GM19468 (cell line): ENCODE measurements around the gene CDH23.

Experiments used
- ATAC-seq: cut with Tn5 transposase; IDR thresholded peaks from one replicate; pipeline ENCODE4 v1.9.1; 2021; ENCODE audit warnings: mild to moderate bottlenecking, moderate library complexity, moderate number of reproducible peaks; ENCODE audit not compliant: unreplicated experiment; ENCODE audit errors: extremely low read depth

The CDH23 gene

DNA sequence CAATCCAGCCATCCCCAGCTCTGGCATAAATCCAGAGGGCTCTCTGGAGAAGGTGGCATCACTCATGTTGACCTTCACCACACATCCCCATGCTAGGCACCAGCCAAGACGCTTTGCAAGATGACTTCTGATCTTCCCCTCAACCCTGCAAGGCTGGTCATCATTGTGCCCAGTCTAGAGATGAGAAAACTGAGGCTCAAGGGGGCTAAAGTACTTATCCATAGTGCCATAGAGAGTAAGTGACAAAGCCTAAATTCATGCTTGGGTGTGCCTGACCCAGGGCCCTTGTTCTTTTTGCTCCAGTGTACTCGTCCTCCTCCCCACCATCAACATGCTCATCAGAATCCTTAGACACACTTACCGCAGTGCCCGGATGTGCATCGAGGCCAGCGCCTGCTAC, 324.6 kb downstream of the CDH23 start:
- no peak for ATAC-seq

DNA sequence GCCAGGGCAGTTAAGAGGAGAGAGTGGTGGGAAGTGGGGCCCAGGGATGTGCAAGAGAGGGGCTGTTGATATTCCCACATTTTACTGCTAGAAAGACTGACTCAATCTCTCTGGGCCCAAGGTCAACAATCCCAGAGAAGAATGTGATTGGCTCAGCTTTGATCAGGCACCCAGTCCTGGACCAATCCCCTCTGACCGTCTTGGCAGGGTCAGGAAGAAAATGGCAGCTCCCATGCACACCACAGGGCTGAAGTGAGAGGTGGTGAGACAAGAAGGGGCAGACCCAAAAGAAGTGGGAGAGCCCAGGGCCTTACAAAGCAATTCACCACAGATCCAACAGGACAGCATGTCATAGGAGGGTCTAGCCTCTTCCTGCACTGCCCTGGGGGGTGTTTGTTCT, 326.1 kb downstream of the CDH23 start:
- no peak for ATAC-seq

DNA sequence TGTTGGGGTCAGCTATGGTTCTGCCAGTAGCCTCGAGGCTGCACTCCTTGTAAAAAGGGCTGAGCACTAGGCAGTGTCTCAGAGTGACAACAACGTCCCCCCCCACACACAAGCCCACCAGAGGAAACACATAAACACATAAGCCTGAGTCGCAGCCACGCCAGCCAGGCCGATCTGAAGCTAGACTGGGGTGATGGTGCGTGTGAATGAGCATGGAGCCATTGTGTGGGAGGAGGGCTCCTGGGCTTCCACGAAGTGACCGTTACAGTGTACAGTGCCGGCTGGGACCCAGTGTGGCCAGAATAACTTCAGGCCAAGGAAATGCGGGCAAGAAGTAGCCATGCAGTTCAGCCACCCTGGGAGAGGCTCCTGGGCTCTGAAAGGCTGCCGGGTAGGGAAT, 326.6 kb downstream of the CDH23 start:
- ATAC-seq: no peak

DNA sequence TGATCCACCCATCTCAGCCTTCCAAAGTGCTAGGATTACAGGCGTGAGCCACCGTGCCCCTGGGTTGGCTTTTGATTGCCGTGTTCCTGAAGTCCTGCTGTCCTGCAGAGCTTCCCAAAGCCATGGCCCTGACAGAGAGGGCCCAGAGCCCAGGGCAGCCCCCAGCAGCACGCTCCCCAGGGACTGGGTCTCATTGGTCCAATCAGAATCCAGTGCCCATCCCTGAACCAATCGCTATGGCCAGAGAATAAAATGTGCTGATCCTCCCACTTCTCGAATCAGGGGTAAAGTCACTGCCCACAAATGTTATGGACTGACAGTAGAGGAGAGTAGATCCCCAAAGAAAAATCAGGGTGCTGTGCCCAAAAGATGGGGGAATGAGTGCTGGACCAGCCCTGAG, 327.8 kb downstream of the CDH23 start:
- no peak for ATAC-seq

DNA sequence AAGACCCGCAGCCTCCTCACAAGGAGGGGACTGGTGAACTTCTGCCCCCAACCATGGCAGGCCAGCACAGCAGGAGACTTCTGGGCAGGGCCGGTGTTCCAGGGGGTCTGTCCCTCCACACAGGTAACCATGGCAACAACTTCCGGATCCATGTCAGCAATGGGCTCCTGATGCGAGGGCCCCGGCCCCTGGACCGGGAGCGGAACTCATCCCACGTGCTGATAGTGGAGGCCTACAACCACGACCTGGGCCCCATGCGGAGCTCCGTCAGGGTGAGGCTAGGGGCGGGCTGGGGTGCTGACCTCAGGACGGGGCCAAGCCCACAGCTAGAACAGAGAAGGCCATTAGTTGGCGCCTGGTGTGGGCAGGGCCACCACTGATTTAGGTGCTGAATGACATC, 328.5 kb downstream of the CDH23 start:
- ATAC-seq: no peak

DNA sequence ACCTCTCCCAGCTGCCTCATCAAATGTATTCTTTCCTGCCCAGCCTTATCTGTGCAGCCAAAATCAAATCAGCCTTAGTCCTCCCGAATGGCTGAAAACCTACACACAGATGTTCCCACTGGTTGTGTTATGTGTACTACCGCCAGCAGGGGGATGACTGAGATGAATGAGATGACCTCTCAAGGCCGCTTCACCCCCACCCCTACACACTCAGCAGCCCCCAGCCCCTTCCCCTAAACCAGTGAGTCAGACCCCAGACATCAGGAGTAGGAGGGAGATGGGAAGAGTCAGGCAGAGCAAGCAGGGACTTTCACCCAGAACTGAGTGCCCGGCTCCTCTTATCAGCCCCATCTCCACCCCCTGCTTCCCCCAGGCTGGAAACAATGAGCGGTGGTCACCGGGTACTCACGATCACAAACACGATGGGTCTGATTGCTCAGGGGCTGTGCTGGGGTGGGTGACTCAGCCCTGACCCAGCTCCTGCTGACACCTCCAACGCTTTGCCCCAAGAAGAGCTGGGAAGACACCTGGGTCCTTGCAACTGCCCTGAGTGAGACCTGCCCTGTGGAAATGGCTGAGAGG, 329.4 kb downstream of the CDH23 start:
- ATAC-seq: no peak

DNA sequence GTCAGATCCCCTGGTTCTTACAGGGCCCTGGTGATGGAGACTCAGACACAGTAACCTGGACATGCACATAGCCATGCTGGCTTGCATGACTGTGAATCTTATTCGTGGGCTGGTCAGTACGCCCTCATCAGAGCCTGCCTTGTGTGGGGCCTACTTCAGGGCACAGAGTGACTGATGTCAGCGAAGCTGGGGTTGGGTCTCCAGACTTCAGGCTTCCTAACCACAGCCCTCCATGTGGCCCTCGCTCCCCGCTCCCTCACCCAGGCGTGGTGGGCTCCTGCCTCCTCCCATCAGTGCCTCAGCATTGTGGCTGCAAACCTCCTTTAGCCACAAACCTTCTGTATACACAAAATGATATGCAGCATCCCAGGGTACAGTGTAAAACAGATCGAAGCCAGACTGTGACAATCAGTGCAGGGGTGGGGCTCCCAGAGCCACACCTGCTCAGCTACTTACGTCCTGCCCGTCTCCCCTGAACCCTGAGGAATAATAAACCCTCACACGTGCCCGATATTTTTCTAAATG, 329.9 kb downstream of the CDH23 start:
- ATAC-seq: no peak

DNA sequence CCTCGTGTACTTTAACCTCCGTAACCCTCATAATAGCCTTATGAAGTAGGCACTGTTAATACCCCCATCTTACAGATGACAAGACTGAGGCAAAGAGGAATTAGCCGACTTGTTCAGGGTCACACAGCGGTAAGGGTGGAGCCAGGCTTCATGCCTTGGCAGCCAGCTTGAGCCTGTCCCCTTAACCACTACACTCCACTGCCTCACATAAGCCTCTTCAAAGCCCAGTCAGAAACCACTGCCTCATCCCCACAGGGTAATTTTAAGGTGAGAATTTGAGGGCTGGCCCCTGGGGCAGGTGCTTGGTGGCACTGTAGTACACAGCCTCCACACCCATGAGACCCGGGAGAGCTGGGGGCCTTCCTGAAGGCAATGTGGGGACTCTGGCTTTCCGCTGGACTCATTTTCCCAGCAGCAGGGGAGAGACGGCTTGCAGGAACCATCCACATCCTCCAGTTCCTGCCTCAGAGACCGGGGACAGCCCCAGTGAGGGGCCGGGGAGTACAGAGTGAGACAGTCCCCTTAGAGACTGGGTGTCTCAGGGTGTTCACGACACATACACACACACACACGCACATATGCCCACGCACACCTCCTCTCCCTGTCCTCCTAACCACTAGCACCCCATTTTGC, 330.5 kb downstream of the CDH23 start:
- no peak for ATAC-seq

DNA sequence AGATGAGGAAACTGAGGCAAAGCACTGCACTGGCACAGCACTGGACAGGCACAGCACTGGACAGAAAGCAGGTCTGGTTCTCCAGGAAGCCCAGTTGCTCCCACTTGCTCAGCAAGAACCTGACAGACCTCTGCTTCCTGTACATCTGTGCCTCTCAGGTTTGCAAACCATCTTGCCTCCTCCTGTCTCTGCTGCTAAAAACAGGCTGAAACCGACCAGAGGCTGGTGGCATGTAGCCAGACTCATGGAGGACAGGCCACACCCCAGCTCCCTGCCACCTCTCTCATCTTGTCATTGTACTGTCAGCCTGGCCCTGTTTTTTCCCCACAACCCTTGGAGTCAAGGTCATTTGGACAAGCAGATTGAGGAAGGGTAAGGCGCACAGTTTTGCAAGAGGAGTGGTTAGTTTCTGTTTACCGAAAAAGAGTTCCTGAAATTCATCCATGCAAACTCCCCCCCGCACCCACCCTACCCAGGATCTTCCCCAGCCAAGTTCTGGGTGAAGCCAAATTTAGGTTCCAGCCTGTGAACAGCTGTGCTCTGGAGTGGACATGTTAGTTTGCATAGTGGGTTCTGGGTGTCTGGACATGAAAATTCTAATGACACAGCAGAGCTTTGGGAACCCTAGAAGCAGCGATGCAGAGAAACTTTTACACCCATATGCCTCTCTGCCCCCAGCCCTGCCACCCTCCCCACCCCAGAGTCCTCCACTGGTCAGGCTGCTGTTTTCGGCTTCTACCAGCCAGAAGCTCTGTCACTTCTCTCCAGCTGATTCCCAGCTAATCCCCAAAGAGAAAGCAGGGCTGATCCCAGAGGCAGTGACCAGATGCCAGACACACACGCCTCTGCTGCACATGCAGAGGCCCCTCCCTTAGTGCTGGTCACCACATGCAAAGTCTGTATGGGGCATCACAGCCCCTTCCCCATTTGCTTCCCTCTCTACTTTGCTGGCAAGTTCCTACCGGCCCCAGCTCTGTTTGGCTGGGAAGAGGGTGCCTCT, 331.3 kb downstream of the CDH23 start:
- ATAC-seq: no peak

DNA sequence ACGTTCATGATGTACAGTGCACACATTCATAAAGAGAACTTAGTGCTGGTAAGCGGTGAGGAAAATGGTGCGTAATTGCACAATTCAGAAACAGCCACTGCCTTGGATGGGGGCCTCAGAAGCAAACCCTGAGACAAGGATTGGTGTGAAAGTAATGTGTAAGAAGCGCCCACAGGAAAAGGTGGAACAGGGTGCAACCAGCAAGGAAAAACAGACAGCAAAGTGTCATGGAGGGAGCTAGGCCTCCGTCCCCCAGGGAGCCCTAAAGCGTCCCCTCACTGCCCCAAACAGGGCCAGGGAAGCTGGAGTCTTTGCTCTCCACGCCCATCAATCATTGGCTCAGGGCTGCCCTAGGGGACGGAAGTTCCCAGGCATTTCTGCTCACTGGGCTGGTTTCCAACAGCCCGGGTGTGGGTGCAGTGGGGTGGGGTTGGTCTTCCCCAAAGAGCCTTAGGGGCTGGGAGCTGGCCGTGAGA, 332.5 kb downstream of the CDH23 start:
- ATAC-seq: no peak

DNA sequence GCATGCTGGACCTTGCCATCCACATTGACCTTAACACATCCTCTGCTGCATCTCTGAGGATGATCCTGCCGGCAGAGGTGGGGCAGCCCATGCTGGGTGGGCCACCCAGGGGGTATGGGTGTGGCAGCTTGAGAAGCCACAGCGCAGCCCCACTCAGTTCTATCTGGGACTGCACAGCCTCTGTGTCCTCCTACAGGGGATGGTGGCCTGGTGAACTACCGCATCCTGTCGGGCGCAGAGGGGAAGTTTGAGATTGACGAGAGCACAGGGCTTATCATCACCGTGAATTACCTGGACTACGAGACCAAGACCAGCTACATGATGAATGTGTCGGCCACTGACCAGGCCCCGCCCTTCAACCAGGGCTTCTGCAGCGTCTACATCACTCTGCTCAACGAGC, 335.1 kb downstream of the CDH23 start:
- ATAC-seq: no peak

DNA sequence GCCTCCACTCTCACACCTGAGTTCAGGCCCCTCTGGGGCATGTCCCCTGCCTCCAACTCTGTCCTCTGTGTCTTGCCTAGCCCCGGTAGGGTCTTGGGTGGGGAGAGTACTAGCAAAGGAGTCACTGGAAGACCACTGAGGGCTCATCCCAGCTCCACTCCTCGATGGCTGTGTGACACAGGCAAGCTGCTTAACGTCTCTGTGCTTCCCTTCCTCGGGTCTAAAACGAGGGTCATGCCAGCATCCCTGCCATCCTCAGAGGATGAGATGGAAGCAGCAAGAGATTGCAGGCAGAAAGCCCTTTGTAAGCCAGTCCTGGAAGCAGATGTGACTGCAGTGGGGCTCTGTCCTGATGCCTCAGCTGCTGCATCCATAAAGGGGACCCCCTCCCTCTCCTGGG, 338.1 kb downstream of the CDH23 start:
- no peak for ATAC-seq

DNA sequence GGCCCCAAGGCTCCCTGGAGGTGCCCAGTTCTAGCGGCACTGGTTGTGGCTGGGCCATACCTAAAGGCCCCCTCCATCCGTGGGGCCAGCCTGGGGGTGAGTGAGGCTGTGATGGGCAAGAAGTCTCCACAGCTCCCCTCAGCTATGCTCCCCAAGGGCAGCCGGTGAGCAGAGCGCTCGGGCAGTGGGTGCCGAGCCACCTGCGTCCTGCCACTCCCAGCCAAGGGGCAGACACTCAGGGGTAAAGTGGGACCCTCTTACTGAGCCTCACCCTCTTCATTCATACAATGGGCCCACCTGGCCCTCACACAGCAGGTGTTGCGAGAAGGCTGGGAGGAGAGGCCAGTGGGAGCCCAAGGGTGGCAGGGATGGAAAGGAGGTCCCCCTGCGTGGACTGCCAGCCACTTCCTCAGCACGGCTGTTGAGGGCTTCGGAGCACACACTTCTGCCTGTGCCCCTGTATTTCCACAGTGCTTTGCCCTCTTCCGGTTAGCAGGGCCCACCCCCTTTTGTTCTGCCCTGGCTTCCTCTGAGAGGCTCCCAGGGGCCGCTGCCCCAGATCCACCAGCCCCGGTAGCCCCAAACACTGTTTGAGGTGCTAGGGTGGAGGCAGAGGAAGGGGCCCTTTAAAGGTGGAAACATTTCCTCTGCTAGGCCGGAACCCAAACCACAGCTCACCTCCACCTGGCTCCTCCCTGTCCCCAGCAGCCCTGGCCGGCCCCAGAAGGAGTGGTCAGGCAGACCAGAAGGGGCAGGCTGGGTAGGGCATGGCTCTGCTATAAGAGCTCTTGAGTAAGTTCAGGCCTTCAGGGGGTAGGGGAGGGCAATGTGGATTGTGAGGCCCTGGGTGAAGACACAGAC, 339.2 kb downstream of the CDH23 start:
- no peak for ATAC-seq

DNA sequence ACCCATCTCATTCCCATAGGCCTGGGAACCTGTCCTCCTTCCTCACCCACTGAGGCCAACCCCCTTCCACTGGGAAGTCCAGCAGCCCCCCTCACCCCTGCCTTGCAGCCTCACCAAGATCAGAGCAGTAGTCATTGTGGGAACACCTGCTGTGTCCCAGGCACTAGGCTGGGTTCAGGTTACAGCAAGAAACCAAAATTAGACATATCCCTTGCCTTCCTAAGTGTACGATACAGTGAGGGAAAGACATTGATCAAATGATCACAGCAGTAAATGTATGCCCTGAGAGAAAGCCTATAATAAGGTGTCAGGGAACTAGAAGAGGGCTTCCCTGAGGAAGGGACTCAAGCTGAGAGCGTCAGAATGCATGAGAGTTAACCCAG, 339.8 kb downstream of the CDH23 start:
- ATAC-seq: no peak

DNA sequence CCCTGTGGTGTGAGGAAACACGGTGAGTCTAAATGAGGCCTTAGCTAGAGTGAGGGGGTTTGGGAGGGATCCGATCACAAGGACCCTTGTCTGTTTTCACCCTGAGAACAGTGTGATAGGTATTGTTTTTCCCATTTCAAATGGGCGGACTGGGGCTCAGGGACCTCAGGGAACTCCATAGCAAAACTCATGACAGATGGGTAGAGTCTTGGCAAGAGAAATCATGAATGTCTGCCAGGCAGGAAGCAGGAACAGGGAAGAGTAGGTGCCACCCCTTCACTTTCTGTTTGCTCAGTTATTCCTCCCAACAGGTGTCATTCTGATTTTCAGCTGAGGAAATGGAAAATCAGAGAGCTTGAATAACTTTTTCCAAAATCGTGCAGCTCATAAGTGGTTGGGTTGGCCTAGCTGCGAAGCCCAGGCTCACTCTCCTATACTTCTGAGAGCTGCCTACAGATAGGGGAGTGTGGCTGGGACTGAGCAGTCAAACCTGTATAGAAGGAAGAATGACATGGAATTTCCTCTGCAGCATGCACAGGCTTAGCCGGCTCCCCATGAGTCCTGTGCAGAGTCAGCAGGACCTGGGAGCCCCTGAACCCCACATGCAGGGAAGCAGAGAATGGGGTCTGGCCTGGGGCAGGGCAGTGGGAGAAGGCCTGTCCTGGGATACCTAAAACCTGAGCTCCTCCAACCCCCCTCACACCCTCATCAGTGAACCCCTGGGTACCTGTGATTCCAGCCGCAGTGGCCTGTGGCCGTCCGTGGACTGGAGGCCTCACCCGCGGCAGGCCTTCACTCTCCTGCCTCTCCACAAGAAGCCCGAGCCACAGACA, 340.5 kb downstream of the CDH23 start:
- ATAC-seq: no peak

DNA sequence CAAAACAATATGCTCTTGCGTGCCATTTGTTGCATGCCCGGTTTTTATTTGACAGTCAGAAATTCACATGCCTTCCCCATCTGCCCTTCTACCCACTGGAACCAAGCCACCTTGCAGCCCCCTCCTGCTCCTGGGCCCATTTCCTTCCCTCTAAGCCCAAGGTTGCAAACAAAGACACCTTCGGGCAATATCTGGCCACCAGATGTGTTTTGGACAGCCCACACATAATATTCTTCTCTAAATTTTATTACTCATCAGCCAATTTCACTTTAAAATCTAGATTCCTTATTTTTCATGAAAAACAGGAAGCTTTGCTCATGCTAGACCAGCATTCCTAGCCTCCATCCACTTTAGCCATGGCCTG, 341.1 kb downstream of the CDH23 start:
- no peak for ATAC-seq

DNA sequence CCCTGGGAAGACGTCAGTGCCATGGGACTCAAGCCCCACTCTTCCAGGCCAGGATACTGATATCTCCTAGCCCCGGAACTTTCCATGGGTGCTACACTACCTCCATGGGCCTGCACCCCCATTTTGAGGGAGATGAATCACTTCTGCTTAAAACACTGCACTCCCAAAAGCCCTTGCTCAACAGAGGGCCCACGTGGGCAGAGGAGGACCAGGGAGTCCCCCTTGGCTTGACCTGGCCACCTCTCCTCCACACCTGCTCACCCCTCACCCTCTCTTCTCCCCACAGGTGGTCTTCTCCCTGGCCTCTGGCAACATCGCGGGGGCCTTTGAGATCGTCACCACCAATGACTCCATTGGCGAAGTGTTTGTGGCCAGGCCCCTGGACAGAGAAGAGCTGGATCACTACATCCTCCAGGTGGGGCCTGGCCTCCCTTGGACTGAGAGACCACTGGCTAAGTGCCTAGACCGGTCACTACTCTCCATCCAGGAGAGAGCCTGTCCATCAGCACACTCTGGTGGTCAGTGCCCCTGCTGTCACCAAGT, 342.7 kb downstream of the CDH23 start:
- no peak for ATAC-seq

DNA sequence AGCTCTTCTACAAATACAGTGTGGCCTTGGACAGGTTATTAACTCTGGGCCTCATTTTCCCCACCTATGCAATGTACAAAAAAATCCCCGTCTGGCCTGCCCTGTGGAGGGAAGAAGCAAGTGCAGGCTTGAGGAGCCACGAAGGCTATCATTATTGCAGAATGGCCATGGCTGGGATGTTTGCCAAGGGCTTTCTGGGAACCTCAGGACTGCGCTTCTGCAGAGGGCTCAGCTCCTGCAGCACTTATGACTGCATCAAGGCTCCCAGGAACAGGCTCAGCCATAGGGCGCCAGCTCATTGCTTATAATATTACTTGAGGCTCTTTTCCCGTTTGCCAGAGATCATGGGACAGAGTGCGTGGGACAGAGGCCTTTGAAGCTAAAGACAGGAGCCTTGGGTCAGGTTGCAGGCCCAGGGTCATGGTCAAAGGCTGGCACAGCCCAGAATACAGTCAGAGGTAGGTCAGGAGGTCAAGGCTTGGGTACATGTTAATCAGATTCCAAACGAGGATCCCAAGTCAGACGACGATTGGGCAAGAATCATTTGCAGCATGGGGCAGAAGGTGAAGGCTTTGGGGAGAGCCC, 343.4 kb downstream of the CDH23 start:
- ATAC-seq: no peak

DNA sequence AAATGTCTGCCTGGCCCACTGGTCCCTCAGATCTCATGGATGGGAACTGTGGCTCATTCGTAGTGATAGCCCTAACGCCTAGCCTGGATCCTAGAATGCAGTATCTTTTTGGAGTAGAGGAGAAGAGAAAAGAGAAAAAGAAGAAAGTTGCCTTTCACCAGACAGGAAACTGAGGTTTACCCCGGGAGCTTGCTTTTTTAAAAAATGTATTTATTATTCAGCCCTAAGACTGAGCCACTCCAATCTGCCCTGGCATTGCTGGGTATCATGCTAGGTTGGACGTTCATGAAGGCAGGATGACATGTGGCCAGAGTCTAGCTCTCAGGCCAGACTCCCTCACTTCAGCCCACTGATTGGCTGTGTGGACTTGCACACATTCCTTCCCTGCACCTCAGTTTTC, 344.3 kb downstream of the CDH23 start:
- ATAC-seq: no peak
